Measurements from ENCODE around the gene RBM19.

RBM19 gene

DNA sequence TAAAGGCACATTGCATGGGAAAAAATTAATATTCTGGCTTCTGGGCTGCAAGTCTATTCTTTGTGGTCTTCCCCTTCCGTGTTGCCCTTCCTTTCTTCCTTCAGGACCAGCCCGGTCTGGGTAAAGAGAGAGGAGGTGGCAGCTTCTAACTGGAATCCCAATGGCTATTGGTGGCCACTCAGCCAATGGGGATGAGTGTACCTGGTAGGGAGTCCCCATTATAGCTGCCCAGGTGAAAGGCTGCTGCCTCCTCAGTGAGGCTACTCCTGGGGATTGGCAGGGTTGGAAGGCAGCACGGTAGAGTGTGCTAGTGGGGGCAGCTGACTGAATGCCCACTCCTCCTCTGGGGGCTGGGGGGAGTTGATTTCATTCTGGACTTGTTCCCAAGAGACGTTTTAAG is 112.6 kb downstream of the RBM19 start:
- ATAC-seq = no peak

DNA sequence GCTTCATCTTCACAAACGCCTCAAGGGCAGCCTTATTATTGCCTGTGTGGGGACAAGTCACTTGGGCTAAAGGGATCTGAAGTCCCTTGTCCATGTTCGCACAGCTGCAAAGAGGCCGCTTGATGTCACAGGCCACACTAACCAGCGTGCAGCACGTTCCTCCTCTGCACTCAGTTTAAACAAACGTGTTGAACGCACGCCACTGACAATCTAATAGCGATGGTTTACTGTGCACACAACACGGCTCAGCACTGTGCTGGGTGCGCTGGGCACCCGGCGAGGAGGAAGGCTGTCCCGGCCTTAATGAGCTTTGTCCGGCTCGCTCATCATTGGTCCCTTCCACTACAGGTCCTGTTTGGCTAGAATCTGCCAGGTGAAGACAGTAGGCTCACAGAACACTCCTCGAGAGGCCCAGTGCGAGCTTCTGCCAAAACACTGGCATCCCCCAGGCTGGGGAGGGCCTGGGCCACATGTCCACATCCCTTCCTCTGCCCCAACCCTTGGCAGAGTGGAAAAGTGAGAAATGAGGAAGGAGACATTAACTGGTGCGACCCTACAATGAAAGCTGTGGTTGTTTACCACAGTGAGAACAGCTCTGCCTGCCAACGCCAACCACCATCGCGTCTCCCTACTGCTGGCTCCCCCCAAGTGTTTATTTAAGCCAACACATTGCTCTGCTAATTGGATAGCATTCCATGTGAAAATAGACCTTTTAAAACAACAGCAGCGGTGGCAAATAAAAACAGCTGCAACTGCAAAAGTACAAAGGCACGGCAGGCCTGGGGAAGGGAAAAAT is 113.2 kb downstream of the RBM19 start:
- no peak for ATAC-seq

DNA sequence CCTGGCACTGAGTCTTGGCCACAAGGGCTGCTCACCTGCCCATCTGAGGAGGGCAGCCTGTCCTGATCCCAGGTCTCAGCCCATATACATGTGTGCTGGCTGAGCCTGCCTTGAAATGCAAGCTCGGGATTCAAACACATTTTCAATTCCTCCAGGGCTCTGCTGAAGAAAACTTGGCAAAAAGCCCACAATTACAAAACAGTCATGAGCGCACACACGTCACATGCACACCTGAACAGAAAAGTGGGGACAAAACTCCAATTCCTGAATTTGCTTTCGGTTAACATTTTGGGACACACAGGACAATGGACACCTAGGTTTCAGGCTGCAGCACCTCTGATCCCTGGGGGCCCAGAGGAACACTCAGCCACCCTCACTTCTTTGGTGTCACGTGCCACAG is 113.9 kb downstream of the RBM19 start:
- ATAC-seq = no peak

DNA sequence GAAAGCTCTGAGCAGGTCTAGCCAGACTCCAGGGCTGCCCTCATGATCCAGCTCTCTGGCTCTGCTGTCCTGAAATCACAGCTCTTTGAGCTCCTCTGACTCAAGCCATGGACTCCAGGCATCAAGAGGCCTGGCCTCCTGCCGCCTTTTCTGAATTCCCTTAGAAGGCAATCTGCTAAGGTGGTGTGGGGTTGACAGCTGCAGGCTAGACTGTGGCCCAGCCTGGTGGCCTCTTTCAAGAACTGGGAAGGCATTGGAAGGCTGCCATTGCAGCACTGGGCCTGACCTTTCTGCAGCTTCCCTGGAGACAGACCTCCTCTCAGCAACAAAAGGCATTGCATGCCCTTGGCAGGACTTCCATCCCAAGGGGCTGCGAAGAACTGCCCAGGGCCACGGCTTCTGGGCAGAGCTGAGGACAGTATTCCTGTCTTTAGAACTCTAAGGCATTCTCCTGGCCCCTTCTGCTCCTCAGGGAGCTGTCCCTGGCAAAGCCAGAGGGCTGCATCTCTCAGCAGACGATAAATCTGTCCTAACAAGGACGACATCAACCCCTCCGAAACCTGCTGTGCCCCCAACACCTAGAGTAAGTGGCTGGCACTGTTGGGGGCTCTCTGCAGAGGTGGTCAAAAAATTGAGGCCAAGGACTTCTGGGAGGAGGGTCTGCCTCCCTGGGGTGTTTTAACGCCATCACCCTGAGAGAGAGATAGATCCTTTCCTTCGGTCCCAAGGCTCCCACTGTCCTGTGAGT is 115.6 kb downstream of the RBM19 start:
- no peak for ATAC-seq

DNA sequence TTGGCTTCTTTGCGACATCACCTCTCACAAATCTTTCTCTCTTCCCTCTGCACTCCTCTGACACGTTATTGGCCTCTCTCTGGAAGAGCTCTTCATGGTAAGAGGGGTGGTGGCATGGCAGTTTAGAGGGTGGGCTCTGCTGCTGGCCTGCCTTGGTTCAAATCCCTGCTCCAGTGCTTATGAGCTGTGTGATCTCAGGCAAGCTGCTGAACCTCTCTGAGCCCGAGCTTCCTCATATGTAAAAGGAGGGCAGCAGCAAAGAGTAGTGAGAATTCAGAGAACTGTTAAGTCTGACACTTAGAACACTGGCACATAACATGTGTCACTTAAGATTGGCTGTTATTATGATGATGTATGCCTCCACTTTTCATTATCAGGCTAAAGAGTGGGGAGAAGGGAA is 118.3 kb downstream of the RBM19 start:
- ATAC-seq = no peak

DNA sequence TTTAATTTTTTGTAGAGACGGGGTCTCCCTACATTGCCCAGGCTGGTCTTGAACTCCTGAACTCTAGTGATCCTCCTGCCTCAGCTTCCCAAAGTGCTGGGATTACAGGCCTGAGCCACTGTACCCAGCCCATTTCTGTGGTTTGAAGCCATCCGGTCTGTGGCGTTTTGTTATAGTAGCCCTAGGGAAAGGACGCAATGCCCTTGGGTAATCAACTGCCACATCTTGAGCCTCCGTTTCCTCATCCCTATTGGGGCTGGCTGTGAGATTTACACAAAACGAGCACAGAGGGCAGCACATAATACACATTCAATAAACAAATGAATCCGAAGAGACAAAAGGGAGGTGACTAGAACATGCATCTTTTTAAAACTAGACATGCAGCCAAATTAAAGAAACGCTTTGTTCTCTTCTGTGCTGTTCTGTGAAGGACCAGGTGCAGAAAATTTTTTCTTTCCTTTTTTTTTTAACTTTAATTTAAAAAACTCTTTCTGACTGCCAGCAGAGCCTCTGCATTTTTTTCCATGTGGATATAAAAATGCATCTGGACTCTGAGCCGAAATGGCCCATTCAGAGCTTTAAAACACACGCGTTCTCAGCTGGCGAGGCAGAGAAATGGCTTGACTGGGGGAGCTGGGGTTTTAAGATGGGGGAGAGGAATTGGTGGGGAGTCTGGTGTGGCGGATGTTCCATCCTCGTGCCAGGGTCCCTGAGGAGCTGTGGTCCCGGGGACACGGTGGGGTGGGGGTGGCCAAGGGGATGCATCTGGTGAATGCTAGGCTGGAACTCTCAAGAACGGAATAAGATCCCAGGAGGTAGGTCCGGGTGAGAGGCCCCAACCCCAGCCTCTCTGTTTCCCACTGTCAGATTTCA is 119.0 kb downstream of the RBM19 start:
- no peak for ATAC-seq

DNA sequence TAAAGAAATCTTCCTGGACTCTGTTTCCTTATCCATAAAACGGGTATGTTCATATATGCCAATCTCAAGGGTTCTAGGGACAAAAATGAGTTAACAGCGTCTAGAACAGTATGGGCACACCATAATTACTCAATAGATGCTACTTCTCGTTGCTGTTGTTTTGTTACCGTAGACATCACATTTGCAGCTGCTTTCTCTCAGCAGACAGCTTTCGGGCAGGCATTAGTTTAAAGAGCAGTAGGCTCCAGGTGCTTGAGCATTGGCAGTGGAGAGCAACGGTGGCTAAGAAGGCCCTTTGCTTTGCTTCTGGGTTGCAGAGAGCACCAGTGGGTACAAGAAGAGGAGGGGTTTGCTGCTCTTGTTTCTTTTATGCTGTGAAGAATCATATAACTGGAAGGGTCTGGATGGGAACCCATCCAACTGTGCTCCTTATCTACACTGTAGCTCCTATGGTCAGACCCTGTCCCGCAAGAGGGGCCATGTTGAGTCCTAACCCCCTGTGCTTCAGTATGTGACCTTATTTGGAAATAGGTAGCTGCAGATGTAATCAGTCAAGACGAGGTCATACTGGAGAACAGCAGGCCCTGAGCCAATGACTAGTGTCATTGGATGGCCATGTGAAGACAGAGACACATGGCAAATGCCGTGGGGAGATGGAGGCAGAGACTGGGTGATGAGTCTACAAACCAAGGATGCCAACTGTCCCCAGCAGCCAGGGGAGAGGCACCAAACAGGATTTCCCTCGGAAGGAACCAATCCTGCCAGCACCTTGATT is 120.0 kb downstream of the RBM19 start:
- ATAC-seq = no peak

DNA sequence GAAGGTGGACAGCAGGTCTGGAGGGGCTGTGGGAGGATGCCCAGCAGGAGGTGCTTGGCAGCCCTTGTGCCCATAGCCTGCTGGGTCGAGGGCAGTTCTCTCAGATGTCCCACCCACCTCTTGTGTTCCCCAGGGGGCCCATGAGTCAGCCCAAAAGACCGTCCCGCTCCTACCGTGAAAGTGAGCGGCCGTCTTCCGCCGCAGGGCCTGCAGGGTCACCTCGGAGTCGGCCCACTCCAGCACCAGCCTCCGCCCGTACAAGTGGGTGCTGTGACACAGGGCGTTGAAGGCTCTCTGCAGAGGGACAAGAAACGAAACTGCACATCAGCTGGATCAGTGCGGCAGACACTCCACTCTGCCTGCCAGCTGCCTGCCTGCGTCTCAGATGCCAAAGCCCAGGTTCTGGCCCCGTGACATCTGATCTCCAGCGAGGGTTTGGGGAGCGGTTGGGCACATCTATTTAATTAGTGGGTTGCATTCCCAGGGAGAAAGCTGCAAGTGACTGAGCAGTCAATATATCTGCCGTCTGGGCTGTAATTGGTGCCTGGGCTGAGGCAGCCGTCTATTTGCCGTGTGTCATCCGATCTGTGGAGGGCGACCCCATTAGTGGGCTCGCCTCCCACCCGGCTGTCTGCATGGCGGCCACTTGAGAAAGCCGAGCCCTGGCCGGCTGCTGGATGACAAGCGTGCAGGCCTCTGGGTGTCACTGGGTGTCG is 121.5 kb downstream of the RBM19 start:
- no peak for ATAC-seq

DNA sequence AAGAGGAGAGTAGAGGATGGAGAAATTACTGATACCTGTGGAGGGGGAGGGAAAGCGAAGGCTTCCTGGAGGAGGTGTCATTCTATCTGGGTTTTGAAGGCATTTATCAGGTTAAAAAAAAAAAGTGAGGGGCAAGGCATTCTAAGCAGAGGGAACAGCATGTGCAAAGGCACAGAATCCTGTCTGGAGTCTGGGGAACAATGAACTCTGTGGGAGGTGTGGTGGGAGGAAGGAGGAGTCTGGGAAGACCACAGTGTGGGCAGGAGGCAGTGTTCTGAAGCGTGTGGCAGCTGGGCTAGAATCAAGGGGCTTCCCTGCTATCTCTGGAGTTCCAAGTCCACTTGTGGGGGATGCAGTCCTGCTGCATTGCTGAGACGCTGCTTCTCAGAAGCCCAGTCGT is 123.4 kb downstream of the RBM19 start:
- ATAC-seq = no peak

DNA sequence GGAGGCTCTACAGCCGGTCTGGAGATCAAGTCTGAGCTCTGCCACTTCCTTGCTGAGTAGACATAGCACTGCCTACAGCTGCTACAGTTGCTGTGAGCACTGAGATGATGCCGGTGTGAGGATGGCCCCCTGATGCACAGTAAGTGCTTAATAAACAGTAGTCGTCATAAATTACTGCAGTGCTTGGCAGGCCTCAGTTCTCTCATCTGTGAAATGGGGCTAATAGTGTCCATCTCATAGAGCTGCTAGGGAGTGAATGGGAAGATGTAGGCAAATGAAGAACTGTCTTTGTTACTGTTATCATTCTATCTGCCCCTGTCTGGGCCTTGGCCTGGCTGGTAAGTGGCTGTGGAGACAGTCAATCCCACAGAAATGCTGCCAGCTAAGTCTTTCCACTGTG is 124.3 kb downstream of the RBM19 start:
- no peak for ATAC-seq

DNA sequence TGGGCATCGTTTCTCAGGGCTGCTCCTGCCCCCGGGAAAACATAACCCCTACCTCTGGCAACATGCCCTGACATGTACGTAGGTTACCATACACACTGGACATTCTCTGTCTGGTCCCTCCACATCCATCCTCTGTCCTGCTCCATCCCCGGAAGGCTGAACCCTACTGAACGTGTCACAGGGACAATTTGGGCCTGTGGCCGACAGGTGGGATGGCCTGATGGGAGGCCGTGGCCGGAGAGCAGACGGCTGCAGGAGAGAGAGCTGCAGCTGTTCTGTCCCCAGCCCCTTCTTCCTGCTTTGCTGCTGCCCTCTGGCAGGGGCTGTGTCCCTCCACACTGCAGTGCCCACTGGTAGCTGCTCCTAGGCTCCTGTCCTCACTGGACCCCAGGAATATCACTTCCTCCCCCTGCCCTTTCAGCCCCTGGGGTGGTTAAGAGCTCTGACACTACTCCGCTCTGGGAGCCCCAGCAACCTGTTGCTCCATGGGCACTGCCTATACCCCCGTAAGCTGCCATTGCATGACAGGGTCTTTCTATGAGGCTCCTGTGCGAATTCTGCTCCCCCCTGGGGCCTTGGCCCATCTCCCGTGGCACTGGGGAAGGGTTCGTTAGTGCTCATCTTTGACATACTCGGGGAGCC is 125.6 kb downstream of the RBM19 start:
- no peak for ATAC-seq

DNA sequence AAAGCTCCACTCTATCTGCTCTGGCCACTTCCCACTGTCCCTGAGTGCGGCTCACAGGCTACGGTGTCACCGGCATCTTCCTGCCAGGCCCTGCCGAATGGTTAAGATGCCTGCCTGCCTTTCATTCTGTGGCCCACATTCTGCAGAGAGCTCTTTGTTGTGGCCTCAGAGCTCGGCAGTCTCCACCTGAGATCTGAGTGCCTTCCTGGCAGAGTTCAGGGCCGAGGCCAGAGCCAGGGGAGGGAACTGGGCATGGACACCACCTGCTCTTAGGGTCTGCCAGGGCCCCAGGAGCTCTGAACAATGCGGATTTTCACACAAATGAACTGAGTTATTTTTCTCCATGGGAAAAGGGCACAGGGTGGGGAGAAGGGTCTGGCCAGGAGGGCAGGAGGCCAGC is 127.2 kb downstream of the RBM19 start:
- ATAC-seq = no peak

DNA sequence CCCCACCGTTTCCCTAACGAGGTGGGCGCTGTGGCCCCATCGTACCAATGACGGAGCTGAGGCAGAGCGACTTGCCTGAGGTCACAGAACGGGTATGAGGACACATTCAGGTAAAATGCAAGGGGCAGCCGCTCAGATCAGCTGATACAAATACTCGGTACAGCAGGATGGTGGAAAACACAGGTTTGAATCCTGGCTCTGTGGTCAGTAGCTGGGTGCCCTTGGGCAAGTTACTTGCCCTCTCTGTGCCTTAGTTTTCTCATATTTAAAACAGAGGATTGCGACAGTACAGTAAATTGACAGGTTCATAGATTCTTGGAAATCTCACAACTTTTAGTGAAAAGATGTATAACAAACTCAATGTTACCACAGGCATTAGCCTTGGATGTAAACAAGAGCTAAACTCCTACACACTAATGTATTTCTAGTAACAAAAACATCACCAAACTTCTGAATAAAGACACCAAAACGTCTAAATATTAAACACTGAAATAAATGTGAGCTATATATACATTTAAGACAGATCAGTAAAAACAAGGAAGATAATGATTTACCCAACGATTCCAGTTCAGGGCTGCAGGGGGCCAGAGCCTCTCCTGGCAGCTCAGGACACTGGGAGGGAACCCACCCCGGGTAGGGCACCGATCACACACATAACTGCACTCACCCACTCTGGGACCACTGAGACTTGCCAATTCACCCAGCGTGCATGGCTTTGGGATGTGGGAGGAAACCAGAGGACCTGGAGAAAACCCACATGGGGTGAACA is 128.4 kb downstream of the RBM19 start:
- no peak for ATAC-seq

DNA sequence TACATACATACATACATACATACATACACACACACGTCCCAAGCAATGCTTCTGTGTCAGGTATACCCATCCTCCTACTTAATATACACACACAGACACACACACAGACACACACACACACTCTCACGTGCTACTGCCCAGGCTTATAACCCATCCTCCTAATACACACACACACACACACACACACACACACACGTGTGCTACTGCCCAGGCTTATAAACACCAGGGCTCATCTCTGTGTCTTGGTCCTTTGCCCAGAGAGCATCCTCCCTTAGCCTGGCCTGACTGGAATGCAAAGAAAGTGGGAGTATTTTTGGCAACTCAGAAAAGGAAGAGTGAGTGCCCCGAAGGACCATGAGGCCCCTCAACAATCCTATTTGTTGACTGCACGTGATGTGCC is 129.0 kb downstream of the RBM19 start:
- ATAC-seq = no peak

DNA sequence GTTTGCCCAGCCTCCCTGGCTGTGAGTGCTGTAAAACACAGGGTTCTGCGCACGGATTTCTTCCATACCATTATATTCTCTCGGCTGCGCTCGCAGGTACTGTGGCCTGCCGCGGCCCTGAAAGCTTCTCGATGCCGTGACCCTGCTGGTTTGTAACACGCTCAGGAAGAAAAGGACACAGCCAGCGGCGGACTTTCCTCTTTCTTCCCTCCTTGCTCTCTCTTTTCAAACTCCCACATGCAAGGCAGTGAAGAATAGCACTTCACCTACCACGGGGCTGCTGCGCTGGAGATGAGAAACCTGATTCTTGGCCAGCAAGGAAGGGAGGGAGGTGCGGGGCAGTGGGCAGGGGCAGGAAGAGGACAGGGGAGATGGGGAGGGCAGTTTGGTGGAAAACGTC is 130.2 kb downstream of the RBM19 start:
- ATAC-seq = no peak

DNA sequence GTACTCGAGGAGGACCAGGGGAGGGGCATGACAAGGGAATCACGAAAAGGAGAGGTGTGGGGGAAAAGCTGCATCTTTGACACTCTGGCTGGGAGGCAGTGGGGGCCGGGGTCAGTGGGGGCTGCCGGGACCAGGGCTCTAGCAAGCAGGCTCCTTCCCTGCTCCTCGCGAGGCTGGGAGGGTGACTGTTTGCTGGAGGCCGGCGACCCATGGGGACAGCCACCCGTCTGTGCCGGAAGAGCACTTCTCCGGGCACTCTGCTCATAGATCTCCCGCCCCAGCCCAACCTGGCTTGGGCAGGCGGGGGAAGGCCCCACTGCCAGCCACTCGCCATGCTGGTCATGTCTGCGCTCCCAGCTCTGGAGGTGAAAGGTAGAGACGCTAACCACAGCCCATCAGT is 130.7 kb downstream of the RBM19 start:
- ATAC-seq = no peak

DNA sequence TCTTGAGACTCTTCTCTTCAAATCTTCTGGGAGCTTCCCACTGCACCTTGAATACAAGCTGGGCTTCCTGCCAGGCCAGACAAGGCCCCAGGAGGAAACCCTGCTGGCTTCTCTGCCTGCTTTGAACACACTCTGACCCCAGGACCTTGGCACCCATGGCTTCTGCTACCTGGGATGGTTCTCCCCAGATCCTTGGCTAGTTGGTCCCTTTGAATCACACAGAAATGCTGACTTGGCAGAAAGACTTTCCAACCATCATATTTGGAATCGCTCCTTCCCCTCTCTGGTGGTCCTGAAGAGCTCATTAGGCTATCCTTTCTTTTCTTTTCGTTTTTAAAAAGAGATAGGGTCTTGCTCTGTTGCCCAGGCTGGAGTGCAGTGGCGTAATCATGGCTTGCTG is 132.7 kb downstream of the RBM19 start:
- ATAC-seq = no peak

DNA sequence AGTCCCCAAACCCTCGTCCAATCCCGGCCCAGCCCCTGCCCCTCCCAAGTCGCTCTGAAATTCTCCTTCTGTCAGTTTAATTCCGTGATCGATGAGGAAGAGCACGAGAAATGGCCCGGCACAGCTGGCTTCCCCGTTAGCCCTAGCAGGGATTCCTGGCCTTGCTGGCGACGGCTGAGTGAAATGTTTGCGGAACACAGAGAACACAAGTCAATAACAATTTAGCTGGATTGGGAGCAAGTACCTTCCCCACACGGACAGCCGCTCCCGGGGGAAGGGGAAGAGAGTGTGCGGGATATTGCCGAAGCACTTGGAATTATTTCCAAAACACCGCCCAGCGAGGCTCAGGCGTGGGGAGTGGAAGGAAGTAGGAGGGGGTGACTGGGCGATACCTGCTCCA is 134.6 kb downstream of the RBM19 start:
- no peak for ATAC-seq

DNA sequence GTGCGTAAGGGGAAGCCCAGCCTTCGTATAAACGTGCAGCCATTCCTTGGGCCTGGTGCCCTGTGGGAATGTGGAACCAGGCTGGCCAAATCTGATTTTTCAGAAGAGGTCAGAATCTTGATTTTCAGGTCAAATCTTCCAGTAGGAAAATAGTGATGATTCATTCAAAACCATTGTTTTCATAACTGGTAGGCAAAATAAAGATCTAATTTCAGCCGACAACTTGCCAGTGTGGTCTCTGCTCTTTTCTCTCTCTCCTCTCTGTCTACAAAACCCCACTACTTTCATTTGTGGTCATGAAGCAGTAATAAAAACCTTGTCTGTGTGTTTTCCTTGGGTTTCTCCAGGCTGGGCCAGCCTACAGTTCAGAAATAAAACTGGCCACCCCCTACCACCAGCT is 135.1 kb downstream of the RBM19 start:
- ATAC-seq = no peak

DNA sequence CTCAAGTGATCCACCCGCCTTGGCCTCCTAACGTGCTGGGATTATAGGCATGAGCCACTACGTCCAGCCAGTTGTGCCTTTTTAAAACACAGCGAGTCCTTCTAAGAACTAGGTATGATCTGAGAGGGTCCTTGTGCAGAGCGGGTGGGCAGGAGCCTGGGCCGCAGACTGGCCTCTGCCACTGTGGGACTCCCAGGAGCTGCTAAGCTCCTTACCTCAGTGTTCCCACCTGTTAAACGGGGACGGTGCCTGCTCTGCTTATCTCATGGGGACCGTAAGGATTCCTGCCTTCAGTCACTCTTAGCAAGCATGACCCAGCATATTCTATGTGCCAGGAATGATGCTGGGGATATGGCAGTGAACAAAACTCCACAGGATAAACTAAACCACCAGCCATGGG is 136.9 kb downstream of the RBM19 start:
- ATAC-seq = no peak

All from activated CD4-positive, CD25-positive, alpha-beta regulatory T cell treated with anti-CD3 and anti-CD28 coated beads, Interleukin-2, amount 50 U/mL, for 24 hours (primary cell).